ENCODE measurements around the gene DNPEP.

DNA sequence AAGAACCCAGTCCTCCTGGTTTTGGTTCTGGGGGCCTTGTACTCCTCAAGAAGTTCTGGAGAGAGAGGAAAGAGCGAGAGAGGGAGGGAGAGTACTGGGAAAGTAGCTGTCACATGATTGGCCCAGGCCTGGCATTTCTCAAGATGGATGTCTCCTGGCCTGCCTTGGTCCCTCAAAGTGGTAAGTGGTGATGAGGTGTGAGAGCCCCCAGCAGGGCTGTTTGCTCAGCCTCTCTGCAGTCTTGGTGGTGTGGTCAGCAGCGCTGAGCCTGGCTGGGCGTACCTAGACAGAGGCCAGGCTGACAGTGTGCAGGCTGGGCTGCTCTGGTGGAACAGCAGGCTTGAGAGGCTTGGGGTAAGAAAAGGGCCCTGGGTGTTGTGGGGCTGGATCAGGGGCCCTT lies 49.4 kb upstream of the DNPEP start:
- TF ChIP-seq, protein P1, sequence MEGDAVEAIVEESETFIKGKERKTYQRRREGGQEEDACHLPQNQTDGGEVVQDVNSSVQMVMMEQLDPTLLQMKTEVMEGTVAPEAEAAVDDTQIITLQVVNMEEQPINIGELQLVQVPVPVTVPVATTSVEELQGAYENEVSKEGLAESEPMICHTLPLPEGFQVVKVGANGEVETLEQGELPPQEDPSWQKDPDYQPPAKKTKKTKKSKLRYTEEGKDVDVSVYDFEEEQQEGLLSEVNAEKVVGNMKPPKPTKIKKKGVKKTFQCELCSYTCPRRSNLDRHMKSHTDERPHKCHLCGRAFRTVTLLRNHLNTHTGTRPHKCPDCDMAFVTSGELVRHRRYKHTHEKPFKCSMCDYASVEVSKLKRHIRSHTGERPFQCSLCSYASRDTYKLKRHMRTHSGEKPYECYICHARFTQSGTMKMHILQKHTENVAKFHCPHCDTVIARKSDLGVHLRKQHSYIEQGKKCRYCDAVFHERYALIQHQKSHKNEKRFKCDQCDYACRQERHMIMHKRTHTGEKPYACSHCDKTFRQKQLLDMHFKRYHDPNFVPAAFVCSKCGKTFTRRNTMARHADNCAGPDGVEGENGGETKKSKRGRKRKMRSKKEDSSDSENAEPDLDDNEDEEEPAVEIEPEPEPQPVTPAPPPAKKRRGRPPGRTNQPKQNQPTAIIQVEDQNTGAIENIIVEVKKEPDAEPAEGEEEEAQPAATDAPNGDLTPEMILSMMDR (IDR thresholded peaks at IDR 0.05; ENCODE audit: extremely low read depth in 1 of 2, insufficient read depth in 1 of 2, low read depth in 1 of 2, low read length in 2 of 2) = no peak
- TF ChIP-seq POLR2AphosphoS5 (IDR thresholded peaks at IDR 0.05; ENCODE audit: insufficient read depth, low read depth, low read length) = no peak
